Natural killer cell treated with Interleukin-12 subunit alpha and Interleukin-12 subunit beta and Interleukin-15 and Interleukin-18, amount 100 ng/mL, for 72 hours (primary cell): ENCODE results near the gene ZHX3. TPM values are rescaled to one million over a fixed set of nuclear protein-coding genes. Genes with fewer than 3 reads are reported as not detected.

Source experiments
- ATAC-seq, 2 donors: fragments of 150-1000 bp; cut with Tn5 transposase in 1 of 2; sonication (Bioruptor Pico), chemical (Tn5 transposase) in 1 of 2; 2 replicates each; pipeline ENCODE4 v1.10.0; 2021
- DNase-seq: peaks from one replicate; pipeline ENCODE4 v3.0.0; 2022; ENCODE audit warnings: low spot score
- H3K27ac Mint-ChIP-seq, 2 donors: 1 replicate in 1 of 2; 2 replicates in 1 of 2; pipeline ENCODE4 v1.8.0; 2022; ENCODE audit warnings: mixed read lengths in 2 of 2, mild to moderate bottlenecking in 1 of 2, moderate library complexity in 1 of 2
- H3K27me3 Mint-ChIP-seq, 2 donors: 1 replicate in 1 of 2; 2 replicates in 1 of 2; pipeline ENCODE4 v1.8.0; 2022; ENCODE audit warnings: mixed read lengths in 2 of 2
- H3K36me3 Mint-ChIP-seq: one replicate; pipeline ENCODE4 v1.8.0; 2022; ENCODE audit warnings: mixed read lengths
- H3K4me1 Mint-ChIP-seq, 2 donors: 1 replicate in 1 of 2; 2 replicates in 1 of 2; pipeline ENCODE4 v1.8.0; 2022; ENCODE audit warnings: low read depth in 2 of 2, mixed read lengths in 2 of 2, mild to moderate bottlenecking in 1 of 2
- H3K4me3 Mint-ChIP-seq: one replicate; pipeline ENCODE4 v1.8.0; 2022; ENCODE audit warnings: mixed read lengths
- H3K9me3 Mint-ChIP-seq: 2 replicates; pipeline ENCODE4 v1.8.0; 2022; ENCODE audit warnings: mixed read lengths
- total RNA-seq, 2 donors: library from RNA; stranded (reverse); gene quantifications; one replicate each; pipeline ENCODE4 v1.2.3, GENCODE V29; 2022

The ZHX3 gene
- total RNA-seq, 2 donors from 2014 or later = 7.6 to 21.6 TPM

DNA sequence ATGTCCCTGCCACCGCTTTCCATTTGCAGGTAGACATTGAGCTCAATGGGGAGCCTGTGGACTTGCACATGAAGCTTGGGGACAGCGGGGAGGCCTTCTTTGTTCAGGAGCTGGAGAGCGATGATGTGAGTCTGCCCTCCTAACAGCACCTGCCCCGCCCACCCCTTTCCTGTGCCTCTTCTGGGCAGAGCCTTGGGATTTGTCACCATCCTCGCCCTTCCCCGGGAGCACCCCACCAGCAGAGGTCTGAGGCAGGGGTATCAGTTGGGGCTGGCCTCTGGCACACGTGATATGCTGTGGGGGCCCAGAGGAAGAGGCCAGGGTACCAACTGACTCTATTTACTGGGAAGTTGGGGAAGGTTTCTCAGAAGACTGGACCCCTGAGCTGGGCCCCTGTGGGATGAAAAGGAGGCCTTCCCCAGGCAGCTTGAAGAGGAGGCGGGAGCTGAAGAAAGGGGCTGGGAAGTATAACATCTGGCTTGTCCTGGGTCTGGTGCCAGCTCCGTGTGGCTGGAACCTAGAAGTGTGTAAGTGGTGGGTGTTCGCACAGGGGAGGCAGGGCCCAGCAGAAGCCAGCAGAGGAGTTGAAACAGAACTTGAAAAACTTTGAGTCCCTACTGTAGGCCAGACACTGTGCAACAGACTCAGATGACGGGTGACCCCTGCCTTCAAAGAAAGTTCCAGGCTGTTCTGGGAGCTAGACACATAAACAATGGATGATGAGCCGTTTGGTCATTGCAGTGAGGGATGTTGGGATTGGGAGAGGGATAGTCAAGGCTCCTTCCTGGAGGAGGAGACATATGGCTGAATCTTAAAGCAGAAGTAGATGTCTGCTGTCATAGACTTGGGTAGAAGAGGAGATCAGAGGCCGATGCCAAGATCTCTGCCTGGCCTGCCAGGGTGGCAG, 30.2 kb upstream of the ZHX3 start:
- no peaks in the 10 kb centered on the region for H3K4me1 Mint-ChIP-seq
- H3K9me3 Mint-ChIP-seq = no peaks in the 10 kb centered on the region
- no peak for ATAC-seq
- H3K4me3 Mint-ChIP-seq = no peak overlapping the region
- peaks cover 0 to 7% of the 10 kb centered on the region in 2 donors for H3K27me3 Mint-ChIP-seq
- H3K27ac Mint-ChIP-seq = no peak overlapping the region
- DNase-seq = no peak
- no peaks in the 10 kb centered on the region for H3K36me3 Mint-ChIP-seq

GRCh38 chr20:41345729-41346067, 28.2 kb upstream of the ZHX3 start:
- no peak overlapping the region for H3K27ac Mint-ChIP-seq
- H3K4me3 Mint-ChIP-seq = no peak overlapping the region
- DNase-seq (no peak), ATAC-seq (no peak)
- H3K27me3 Mint-ChIP-seq = peaks cover 0 to 6% of the 10 kb centered on the region in 2 donors
- no peaks in the 10 kb centered on the region for H3K36me3 Mint-ChIP-seq
- no peaks in the 10 kb centered on the region for H3K9me3 Mint-ChIP-seq
- H3K4me1 Mint-ChIP-seq = no peaks in the 10 kb centered on the region

- ATAC-seq (no peak), DNase-seq (no peak)
- H3K36me3 Mint-ChIP-seq = no peaks in the 10 kb centered on the region
- peaks cover 3 to 4% of the 10 kb centered on the region in 2 donors for H3K4me1 Mint-ChIP-seq
- no peak overlapping the region for H3K4me3 Mint-ChIP-seq
- no peaks in the 10 kb centered on the region for H3K9me3 Mint-ChIP-seq
- H3K27me3 Mint-ChIP-seq = peaks cover 0 to under 1% of the 10 kb centered on the region in 2 donors
- H3K27ac Mint-ChIP-seq = no peak overlapping the region
These were observed 27.6 kb upstream of the ZHX3 start for GRCh38 chr20:41344938-41345728.

DNA sequence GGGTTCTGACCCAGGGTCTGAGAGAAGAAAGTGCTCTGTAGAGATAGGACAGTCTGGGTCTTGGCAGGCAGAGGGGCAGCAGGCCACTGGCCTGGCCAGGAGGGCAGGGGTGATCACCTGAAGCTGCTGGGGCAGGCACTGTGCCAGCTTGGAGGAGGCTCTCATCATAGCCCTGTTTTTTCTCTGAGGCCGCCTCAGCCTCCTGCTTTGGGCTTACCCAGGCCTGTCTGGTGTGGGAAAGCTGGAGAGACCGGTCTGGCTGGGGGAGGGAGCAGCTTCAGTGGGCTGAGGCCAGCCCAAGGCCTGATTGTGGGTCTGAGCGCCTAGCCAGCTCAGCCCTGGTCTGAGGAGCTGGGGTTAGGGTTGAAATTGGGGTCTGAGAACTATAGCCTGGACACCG, 26.9 kb upstream of the ZHX3 start:
- ATAC-seq (no peak), DNase-seq (no peak)
- Mint-ChIP-seq H3K4me3 (no peak overlapping the region), H3K4me1 (peaks cover 9 to 10% of the 10 kb centered on the region in 2 donors), H3K27ac (no peak overlapping the region), H3K36me3 (no peaks in the 10 kb centered on the region), H3K9me3 (no peaks in the 10 kb centered on the region), H3K27me3 (peaks cover 3% of the 10 kb centered on the region in 2 donors)

GRCh38 chr20:41342474-41343464, 25.2 kb upstream of the ZHX3 start:
- Mint-ChIP-seq H3K4me1 (peaks cover 10 to 11% of the 10 kb centered on the region in 2 donors), H3K27me3 (peaks cover 4 to 7% of the 10 kb centered on the region in 2 donors), H3K4me3 (no peak overlapping the region), H3K9me3 (no peaks in the 10 kb centered on the region), H3K36me3 (no peaks in the 10 kb centered on the region), H3K27ac (no peak overlapping the region)
- DNase-seq = peak; percentile 51
- ATAC-seq = no peak

GRCh38 chr20:41340327-41341055, 23.0 kb upstream of the ZHX3 start, which contains the start of gene LPIN3:
Gene LPIN3, plus strand, starts transcription at chr20:41340821. Its CDS starts 4,983 bp downstream, at chr20:41345804.
- peak; percentile 77 to 89 for ATAC-seq
- peak within 1 kb of the TSS in 1 of 2 donors; percentile 83 for H3K27ac Mint-ChIP-seq
- H3K4me3 Mint-ChIP-seq = peak within 1 kb of the TSS; percentile 90
- peaks cover 10 to 11% of the 10 kb centered on the region in 2 donors for H3K4me1 Mint-ChIP-seq
- no peaks in the 10 kb centered on the region for H3K9me3 Mint-ChIP-seq
- H3K27me3 Mint-ChIP-seq = peaks cover 7% of the 10 kb centered on the region in 2 donors
- no peaks in the 10 kb centered on the region for H3K36me3 Mint-ChIP-seq
- peak; percentile 59 for DNase-seq

DNA sequence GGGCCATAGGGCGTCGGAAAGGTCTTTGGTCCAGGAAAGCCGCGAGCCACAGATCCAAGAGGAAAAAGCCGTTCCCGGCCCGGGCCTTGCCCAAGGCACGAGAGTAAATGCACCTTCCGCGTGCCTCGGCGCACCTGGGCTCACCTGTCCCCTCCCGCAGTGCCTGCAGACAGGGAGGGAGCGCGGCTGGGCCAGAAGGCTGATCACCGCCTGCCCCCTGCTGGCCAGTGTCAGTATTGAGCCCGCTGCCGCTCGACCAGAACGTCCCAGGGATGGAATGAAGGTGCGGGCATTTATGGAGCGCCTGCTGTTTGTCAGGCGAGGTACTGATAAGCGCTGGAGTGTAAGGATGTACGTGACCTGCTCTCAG, 22.4 kb upstream of the ZHX3 start:
- no peaks in the 10 kb centered on the region for H3K9me3 Mint-ChIP-seq
- H3K36me3 Mint-ChIP-seq = no peaks in the 10 kb centered on the region
- DNase-seq = peak; percentile 75
- peak overlapping the region in 1 of 2 donors; percentile 83 for H3K27ac Mint-ChIP-seq
- peaks cover 10 to 11% of the 10 kb centered on the region in 2 donors for H3K4me1 Mint-ChIP-seq
- H3K4me3 Mint-ChIP-seq = peak overlapping the region; percentile 90
- peaks cover 7% of the 10 kb centered on the region in 2 donors for H3K27me3 Mint-ChIP-seq
- peak; percentile 84 to 86 for ATAC-seq

GRCh38 chr20:41336711-41337492, 19.4 kb upstream of the ZHX3 start:
- H3K27me3 Mint-ChIP-seq = peaks cover 7 to 10% of the 10 kb centered on the region in 2 donors
- DNase-seq (no peak), ATAC-seq (no peak)
- no peak overlapping the region for H3K4me3 Mint-ChIP-seq
- H3K4me1 Mint-ChIP-seq = peaks cover 10 to 11% of the 10 kb centered on the region in 2 donors
- H3K9me3 Mint-ChIP-seq = no peaks in the 10 kb centered on the region
- no peak overlapping the region for H3K27ac Mint-ChIP-seq
- no peaks in the 10 kb centered on the region for H3K36me3 Mint-ChIP-seq

DNA sequence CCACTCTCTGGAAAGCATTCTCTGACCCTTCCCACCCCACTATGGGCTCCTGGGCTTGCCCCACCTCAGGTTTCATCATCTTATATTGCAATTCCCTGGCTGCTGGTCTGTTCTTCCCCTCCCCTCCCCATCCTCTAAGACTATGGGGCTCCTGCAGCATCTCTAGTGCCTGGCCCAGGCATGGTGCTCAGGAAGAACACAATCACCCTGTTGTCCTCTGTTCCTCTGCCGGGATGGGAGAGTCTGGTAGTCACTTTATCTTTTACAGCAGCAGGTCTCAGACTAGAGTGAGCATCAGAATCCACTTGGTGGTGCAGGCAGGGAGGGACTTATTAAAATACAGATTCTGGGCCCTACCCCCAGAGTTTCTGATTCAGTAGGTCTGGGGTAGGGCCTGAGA, 18.1 kb upstream of the ZHX3 start:
- Mint-ChIP-seq H3K9me3 (no peaks in the 10 kb centered on the region), H3K27me3 (peaks cover 7 to 10% of the 10 kb centered on the region in 2 donors), H3K4me1 (peaks cover 10 to 11% of the 10 kb centered on the region in 2 donors), H3K27ac (peak overlapping the region in 1 of 2 donors; percentile 58), H3K36me3 (no peaks in the 10 kb centered on the region), H3K4me3 (no peak overlapping the region)
- ATAC-seq = no peak
- no peak for DNase-seq

- Mint-ChIP-seq H3K9me3 (no peaks in the 10 kb centered on the region), H3K27ac (peak overlapping the region in 1 of 2 donors; percentile 58), H3K4me1 (peaks cover 6 to 10% of the 10 kb centered on the region in 2 donors), H3K4me3 (no peak overlapping the region), H3K27me3 (peaks cover 6 to 9% of the 10 kb centered on the region in 2 donors), H3K36me3 (no peaks in the 10 kb centered on the region)
- DNase-seq (no peak), ATAC-seq (no peak)
These were observed 17.2 kb upstream of the ZHX3 start for GRCh38 chr20:41334443-41335421.

DNA sequence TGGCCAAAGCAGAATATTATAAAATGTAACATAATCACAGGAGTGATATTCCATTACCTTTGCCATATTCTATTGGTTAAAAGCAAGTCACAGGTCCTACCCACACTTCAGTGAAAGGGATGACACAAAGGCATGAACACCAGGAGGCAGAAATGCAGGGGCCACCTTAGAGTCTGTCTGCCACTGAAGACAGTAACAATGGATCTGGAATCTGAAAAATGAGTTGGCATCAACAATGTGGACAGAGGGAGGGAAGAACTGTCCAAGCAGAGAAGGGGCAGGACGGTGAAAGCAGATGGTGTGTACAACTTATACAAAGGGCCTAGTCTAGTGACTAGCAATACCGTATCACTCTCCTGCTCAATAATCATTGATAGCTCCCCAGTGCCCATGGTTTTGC, 16.5 kb upstream of the ZHX3 start:
- Mint-ChIP-seq H3K36me3 (no peaks in the 10 kb centered on the region), H3K4me3 (no peak overlapping the region), H3K9me3 (no peaks in the 10 kb centered on the region), H3K27ac (no peak overlapping the region), H3K4me1 (peaks cover 10 to 12% of the 10 kb centered on the region in 2 donors), H3K27me3 (peaks cover 0 to 6% of the 10 kb centered on the region in 2 donors)
- no peak for DNase-seq
- no peak for ATAC-seq
